Fibroblast of lung (primary cell): ENCODE measurements around the gene OTOG. TPM values are rescaled to one million over a fixed set of nuclear protein-coding genes. Genes with fewer than 3 reads are reported as not detected.

Experiments
- DNase-seq, 2 donors: peaks; one replicate each; pipeline versions ENCODE4 v3.0.0 to v3.0.0-alpha.2; 2010; ENCODE audit warnings: low read depth in 2 of 2
- H2AFZ ChIP-seq: 2 replicates; pipeline ENCODE4 v1.5.1; 2012; ENCODE audit warnings: low read length, control low read depth, inconsistent platforms
- H3K27ac ChIP-seq: 2 replicates; pipeline ENCODE4 v1.5.1; 2011; ENCODE audit warnings: low read length, control low read depth; ENCODE audit not compliant: insufficient read depth
- H3K27me3 ChIP-seq: 2 replicates; pipeline ENCODE4 v1.5.1; 2011; ENCODE audit warnings: mild to moderate bottlenecking, low read length; ENCODE audit not compliant: control insufficient read depth, insufficient read depth
- H3K36me3 ChIP-seq: 2 replicates; pipeline ENCODE4 v1.5.1; 2011; ENCODE audit warnings: low read length; ENCODE audit not compliant: control insufficient read depth, insufficient read depth
- H3K4me1 ChIP-seq: 2 replicates; pipeline ENCODE4 v1.5.1; 2011; ENCODE audit warnings: low read length; ENCODE audit not compliant: control insufficient read depth, insufficient read depth; ENCODE audit errors: extremely low read depth
- H3K4me2 ChIP-seq: 2 replicates; pipeline ENCODE4 v1.5.1; 2011; ENCODE audit warnings: low read length, control low read depth; ENCODE audit not compliant: insufficient read depth; ENCODE audit errors: extremely low read depth
- H3K4me3 ChIP-seq, 4 experiments: fragments of 200-600 bp in 1 of 4; sonication (generic) in 1 of 4; replicated peaks in 1 of 4; 2 replicates each; pipeline ENCODE4 v1.5.1; 2011 to 2016; ENCODE audit warnings: low read length in 4 of 4, low read depth in 3 of 4, mild to moderate bottlenecking in 3 of 4, control low read depth in 2 of 4, inconsistent platforms in 1 of 4, mixed read lengths in 1 of 4; ENCODE audit not compliant: insufficient read depth in 1 of 4; ENCODE audit errors: control extremely low read depth in 1 of 4
- H3K79me2 ChIP-seq: 2 replicates; pipeline ENCODE4 v1.5.1; 2012; ENCODE audit warnings: mild to moderate bottlenecking, low read length, inconsistent platforms; ENCODE audit not compliant: control insufficient read depth, insufficient read depth
- H3K9ac ChIP-seq: 2 replicates; pipeline ENCODE4 v1.5.1; 2011; ENCODE audit warnings: mild to moderate bottlenecking, low read length, control low read depth; ENCODE audit not compliant: insufficient read depth
- H3K9me3 ChIP-seq: 2 replicates; pipeline ENCODE4 v1.5.1; 2012; ENCODE audit warnings: low read depth, low read length; ENCODE audit not compliant: control insufficient read depth, insufficient read depth
- H4K20me1 ChIP-seq: 2 replicates; pipeline ENCODE4 v1.5.1; 2011; ENCODE audit warnings: low read length; ENCODE audit not compliant: control insufficient read depth, insufficient read depth; ENCODE audit errors: extremely low read depth
- EZH2 ChIP-seq: IDR thresholded peaks from 2 replicates; pipeline ENCODE4 v1.5.1; 2012; ENCODE audit warnings: low read length, control low read depth, mild to moderate bottlenecking; ENCODE audit errors: missing control alignments
- polyA plus RNA-seq, 2 donors: library from polyadenylated mRNA; depleted of rRNA in 1 of 2; stranded (reverse) in 1 of 2; unstranded in 1 of 2; fragments of >200 nt; gene quantifications; 2 replicates each; pipeline ENCODE4 v1.2.1, GENCODE V29; 2011 to 2012; ENCODE audit warnings: missing spikeins in 1 of 2
- total RNA-seq: library from RNA; depleted of rRNA; stranded (reverse); fragments of >200 nt; gene quantifications from 2 replicates; pipeline ENCODE4 v1.2.1, GENCODE V29; 2014
- TF ChIP-seq, protein P1 (sequence below), 2 donors: IDR thresholded peaks in 1 of 2; conservative IDR thresholded peaks in 1 of 2; 1 replicate in 1 of 2; 2 replicates in 1 of 2; pipeline ENCODE4 v1.5.1; 2011 to 2012; ENCODE audit warnings: low read length in 2 of 2, control low read depth in 1 of 2, inconsistent platforms in 1 of 2, low read depth in 1 of 2, mild to moderate bottlenecking in 1 of 2

OTOG gene
- total and polyA plus RNA-seq, 2 donors (not counting 1 experiment from before 2014, with no cell fraction given) = not detected

DNA sequence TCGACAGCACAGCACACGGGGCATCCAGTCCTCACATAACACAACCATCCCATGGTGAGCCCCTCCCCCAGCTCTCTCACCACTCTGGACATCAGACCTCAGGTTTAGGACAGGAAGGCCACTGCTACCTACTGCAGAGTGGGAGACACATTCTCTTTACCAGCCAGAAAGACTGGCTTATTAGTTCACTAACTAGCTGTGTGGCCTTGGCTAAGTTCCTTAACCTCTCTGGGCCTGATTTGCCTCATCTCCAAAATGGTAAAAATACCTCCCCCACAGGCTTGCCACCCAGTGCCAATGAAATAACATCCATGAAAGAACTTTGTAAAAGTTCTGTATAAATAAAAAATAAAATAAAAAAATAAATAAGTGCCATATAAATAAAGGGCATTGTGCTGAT lies 35.0 kb upstream of the OTOG start:
- H3K9ac ChIP-seq = no peak overlapping the region
- DNase-seq = no peak
- H4K20me1 ChIP-seq = no peaks in the 10 kb centered on the region
- H2AFZ ChIP-seq = no peak overlapping the region
- no peak for TF ChIP-seq EZH2
- TF ChIP-seq, protein P1, sequence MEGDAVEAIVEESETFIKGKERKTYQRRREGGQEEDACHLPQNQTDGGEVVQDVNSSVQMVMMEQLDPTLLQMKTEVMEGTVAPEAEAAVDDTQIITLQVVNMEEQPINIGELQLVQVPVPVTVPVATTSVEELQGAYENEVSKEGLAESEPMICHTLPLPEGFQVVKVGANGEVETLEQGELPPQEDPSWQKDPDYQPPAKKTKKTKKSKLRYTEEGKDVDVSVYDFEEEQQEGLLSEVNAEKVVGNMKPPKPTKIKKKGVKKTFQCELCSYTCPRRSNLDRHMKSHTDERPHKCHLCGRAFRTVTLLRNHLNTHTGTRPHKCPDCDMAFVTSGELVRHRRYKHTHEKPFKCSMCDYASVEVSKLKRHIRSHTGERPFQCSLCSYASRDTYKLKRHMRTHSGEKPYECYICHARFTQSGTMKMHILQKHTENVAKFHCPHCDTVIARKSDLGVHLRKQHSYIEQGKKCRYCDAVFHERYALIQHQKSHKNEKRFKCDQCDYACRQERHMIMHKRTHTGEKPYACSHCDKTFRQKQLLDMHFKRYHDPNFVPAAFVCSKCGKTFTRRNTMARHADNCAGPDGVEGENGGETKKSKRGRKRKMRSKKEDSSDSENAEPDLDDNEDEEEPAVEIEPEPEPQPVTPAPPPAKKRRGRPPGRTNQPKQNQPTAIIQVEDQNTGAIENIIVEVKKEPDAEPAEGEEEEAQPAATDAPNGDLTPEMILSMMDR (conservative IDR thresholded peaks at IDR 0.05 in 1 of 2, IDR thresholded peaks at IDR 0.05 in 1 of 2; ENCODE audit: low read depth in 1 of 2, low read length in 2 of 2) = no peak
- H3K4me2 ChIP-seq = no peak overlapping the region
- no peaks in the 10 kb centered on the region for H3K79me2 ChIP-seq
- H3K36me3 ChIP-seq = no peaks in the 10 kb centered on the region
- no peak overlapping the region for H3K4me3 ChIP-seq
- H3K4me1 ChIP-seq = no peaks in the 10 kb centered on the region
- no peak overlapping the region for H3K27ac ChIP-seq
- no peaks in the 10 kb centered on the region for H3K9me3 ChIP-seq
- H3K27me3 ChIP-seq = no peaks in the 10 kb centered on the region

DNA sequence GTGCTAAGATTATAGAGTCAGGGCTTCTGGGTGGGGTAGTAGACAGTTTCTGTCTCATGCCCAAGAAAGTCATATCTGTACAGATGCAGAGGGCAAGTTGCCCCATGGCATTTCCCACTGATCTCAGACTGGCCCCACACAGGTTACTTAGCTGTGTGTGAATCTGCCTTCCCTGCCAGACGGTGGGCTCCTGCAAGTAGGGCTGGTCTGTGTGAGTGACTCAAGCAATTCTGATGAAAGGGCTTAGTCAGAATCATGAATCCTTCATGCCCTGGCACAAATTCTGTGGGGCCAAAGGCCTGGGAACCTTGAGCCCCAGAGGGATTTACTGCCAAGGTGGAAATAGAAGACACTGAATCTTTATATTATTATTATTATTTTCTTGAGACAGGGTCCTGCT lies 33.2 kb upstream of the OTOG start:
- no peak for DNase-seq
- H3K9ac ChIP-seq = no peak overlapping the region
- H3K27me3 ChIP-seq = no peaks in the 10 kb centered on the region
- no peaks in the 10 kb centered on the region for H3K4me1 ChIP-seq
- no peaks in the 10 kb centered on the region for H3K9me3 ChIP-seq
- H2AFZ ChIP-seq = no peak overlapping the region
- no peak overlapping the region for H3K27ac ChIP-seq
- no peak overlapping the region for H3K4me3 ChIP-seq
- no peaks in the 10 kb centered on the region for H3K36me3 ChIP-seq
- H3K4me2 ChIP-seq = no peak overlapping the region
- TF ChIP-seq, protein P1 (conservative IDR thresholded peaks at IDR 0.05 in 1 of 2, IDR thresholded peaks at IDR 0.05 in 1 of 2; ENCODE audit: low read depth in 1 of 2, low read length in 2 of 2) = no peak
- no peak for TF ChIP-seq EZH2
- no peaks in the 10 kb centered on the region for H4K20me1 ChIP-seq
- H3K79me2 ChIP-seq = no peaks in the 10 kb centered on the region

- no peaks in the 10 kb centered on the region for H3K9me3 ChIP-seq
- no peak overlapping the region for H3K4me3 ChIP-seq
- no peaks in the 10 kb centered on the region for H3K79me2 ChIP-seq
- no peaks in the 10 kb centered on the region for H3K4me1 ChIP-seq
- no peak for TF ChIP-seq EZH2
- TF ChIP-seq, protein P1 (conservative IDR thresholded peaks at IDR 0.05 in 1 of 2, IDR thresholded peaks at IDR 0.05 in 1 of 2; ENCODE audit: low read depth in 1 of 2, low read length in 2 of 2) = no peak
- no peaks in the 10 kb centered on the region for H3K36me3 ChIP-seq
- H3K27ac ChIP-seq = no peak overlapping the region
- H2AFZ ChIP-seq = no peak overlapping the region
- no peaks in the 10 kb centered on the region for H4K20me1 ChIP-seq
- H3K4me2 ChIP-seq = no peak overlapping the region
- no peak for DNase-seq
- no peaks in the 10 kb centered on the region for H3K27me3 ChIP-seq
- no peak overlapping the region for H3K9ac ChIP-seq
Measured at GRCh38 chr11:17514476-17514875, 32.6 kb upstream of the OTOG start.
